ENCODE measurements around the gene DDX41.

Gene DDX41

GRCh38 chr5:177508221-177508611, 8.5 kb downstream of the DDX41 start:
- no peak for DNase-seq (ENCODE audit: low read depth in 1 of 2, low spot score in 1 of 2)
- TF ChIP-seq JUND (IDR thresholded peaks at IDR 0.05; ENCODE audit: low read depth): no peak
- in situ Hi-C loops (cut with HindIII; ENCODE audit: low pct_unique_long_range_greater_than_20kb, low sequenced_read_pairs): no loop called here

GRCh38 chr5:177507596-177508220, 9.1 kb downstream of the DDX41 start:
- no peak for TF ChIP-seq JUND (IDR thresholded peaks at IDR 0.05; ENCODE audit: low read depth)
- in situ Hi-C loops (cut with HindIII; ENCODE audit: low pct_unique_long_range_greater_than_20kb, low sequenced_read_pairs): no loop called here
- peak in 1 of 2 experiments; percentile 32 for DNase-seq (ENCODE audit: low read depth in 1 of 2, low spot score in 1 of 2)

GRCh38 chr5:177507165-177507564, 9.6 kb downstream of the DDX41 start:
- DNase-seq (ENCODE audit: low read depth in 1 of 2, low spot score in 1 of 2): peak in 1 of 2 experiments; percentile 47
- no peak for TF ChIP-seq JUND (IDR thresholded peaks at IDR 0.05; ENCODE audit: low read depth)
- in situ Hi-C loops (cut with HindIII; ENCODE audit: low pct_unique_long_range_greater_than_20kb, low sequenced_read_pairs): no loop called here

- no peak for TF ChIP-seq JUND (IDR thresholded peaks at IDR 0.05; ENCODE audit: low read depth)
- DNase-seq (ENCODE audit: low read depth in 1 of 2, low spot score in 1 of 2): no peak
- in situ Hi-C loops (cut with HindIII; ENCODE audit: low pct_unique_long_range_greater_than_20kb, low sequenced_read_pairs): no loop called here
Measured at GRCh38 chr5:177505075-177505474, 11.7 kb downstream of the DDX41 start.

- no peak for TF ChIP-seq JUND (IDR thresholded peaks at IDR 0.05; ENCODE audit: low read depth)
- in situ Hi-C loops (cut with HindIII; ENCODE audit: low pct_unique_long_range_greater_than_20kb, low sequenced_read_pairs): no loop called here
- DNase-seq (ENCODE audit: low read depth in 1 of 2, low spot score in 1 of 2): no peak
Measured at GRCh38 chr5:177504086-177505056, 12.4 kb downstream of the DDX41 start.

- DNase-seq (ENCODE audit: low read depth in 1 of 2, low spot score in 1 of 2): no peak
- TF ChIP-seq JUND (IDR thresholded peaks at IDR 0.05; ENCODE audit: low read depth): no peak
- in situ Hi-C loops (cut with HindIII; ENCODE audit: low pct_unique_long_range_greater_than_20kb, low sequenced_read_pairs): no loop called here
Measured at GRCh38 chr5:177503351-177504085, 13.2 kb downstream of the DDX41 start.

GRCh38 chr5:177502886-177503285, 13.9 kb downstream of the DDX41 start:
- in situ Hi-C loops (cut with HindIII; ENCODE audit: low pct_unique_long_range_greater_than_20kb, low sequenced_read_pairs): no loop called here
- TF ChIP-seq JUND (IDR thresholded peaks at IDR 0.05; ENCODE audit: low read depth): no peak
- DNase-seq (ENCODE audit: low read depth in 1 of 2, low spot score in 1 of 2): no peak

GRCh38 chr5:177501874-177502678, 14.7 kb downstream of the DDX41 start:
- DNase-seq (ENCODE audit: low read depth in 1 of 2, low spot score in 1 of 2): no peak
- in situ Hi-C loops (cut with HindIII; ENCODE audit: low pct_unique_long_range_greater_than_20kb, low sequenced_read_pairs): no loop called here
- no peak for TF ChIP-seq JUND (IDR thresholded peaks at IDR 0.05; ENCODE audit: low read depth)

- TF ChIP-seq JUND (IDR thresholded peaks at IDR 0.05; ENCODE audit: low read depth): no peak
- DNase-seq (ENCODE audit: low read depth in 1 of 2, low spot score in 1 of 2): peak; percentile 82 to 87
- in situ Hi-C loops (cut with HindIII; ENCODE audit: low pct_unique_long_range_greater_than_20kb, low sequenced_read_pairs): no loop called here
Measured at GRCh38 chr5:177500685-177501522, 15.9 kb downstream of the DDX41 start.

- DNase-seq (ENCODE audit: low read depth in 1 of 2, low spot score in 1 of 2): no peak
- TF ChIP-seq JUND (IDR thresholded peaks at IDR 0.05; ENCODE audit: low read depth): no peak
- in situ Hi-C loops (cut with HindIII; ENCODE audit: low pct_unique_long_range_greater_than_20kb, low sequenced_read_pairs): no loop called here
Measured at GRCh38 chr5:177499842-177500241, 16.9 kb downstream of the DDX41 start.

All from T47D (cell line).